GM19025 (cell line): ENCODE measurements around the gene GALE.
"Not testable (repeated sequence)": the region's sequence is repeated elsewhere in the genome, so short reads cannot be mapped to it uniquely, and the experiment has no call there.

Experiments
- ATAC-seq: cut with Tn5 transposase; IDR thresholded peaks from one replicate; pipeline ENCODE4 v1.9.1; 2021; ENCODE audit warnings: mild to moderate bottlenecking, low read depth, moderate library complexity; ENCODE audit not compliant: unreplicated experiment

GALE gene

GRCh38 chr1:23800400-23801337, at the start of gene GALE:
TSS of gene GALE (minus strand) at chr1:23800754. CDS start at chr1:23799007, 1,747 bp downstream.
- ATAC-seq, result peak; percentile 80

- ATAC-seq, result no peak
Measured at GRCh38 chr1:23848673-23849616, 48.4 kb upstream of the GALE start.

- ATAC-seq, result not testable (repeated sequence)
Measured at GRCh38 chr1:23847482-23848095, 47.0 kb upstream of the GALE start.

- ATAC-seq, result no peak
Measured at GRCh38 chr1:23845163-23845562, 44.6 kb upstream of the GALE start.

GRCh38 chr1:23843644-23844043, 43.1 kb upstream of the GALE start:
- ATAC-seq, result no peak

GRCh38 chr1:23838401-23838866, 37.9 kb upstream of the GALE start:
- no peak for ATAC-seq

- ATAC-seq, result no peak
Measured at GRCh38 chr1:23837908-23838307, 37.4 kb upstream of the GALE start.

- no peak for ATAC-seq
Measured at GRCh38 chr1:23836037-23836436, 35.5 kb upstream of the GALE start.

- ATAC-seq, result not testable (repeated sequence)
Measured at GRCh38 chr1:23834156-23834555, 33.6 kb upstream of the GALE start.

GRCh38 chr1:23827717-23828116, 27.2 kb upstream of the GALE start:
- no peak for ATAC-seq

- ATAC-seq, result not testable (repeated sequence)
Measured at GRCh38 chr1:23826590-23826989, 26.0 kb upstream of the GALE start.

GRCh38 chr1:23825762-23826522, 25.4 kb upstream of the GALE start:
- no peak for ATAC-seq

GRCh38 chr1:23825076-23825761, 24.7 kb upstream of the GALE start, which contains the start of gene HMGCL:
TSS of gene HMGCL (minus strand) at chr1:23825429. CDS start at chr1:23825415, 14 bp downstream.
- peak; percentile 75 for ATAC-seq

- ATAC-seq, result no peak
Measured at GRCh38 chr1:23824711-23825075, 24.1 kb upstream of the GALE start.

GRCh38 chr1:23823767-23824166, 23.2 kb upstream of the GALE start:
- ATAC-seq, result no peak

GRCh38 chr1:23817633-23818032, 17.1 kb upstream of the GALE start:
- ATAC-seq, result peak; percentile 49

- ATAC-seq, result no peak
Measured at GRCh38 chr1:23816906-23817305, 16.4 kb upstream of the GALE start.

GRCh38 chr1:23816361-23816760, 15.8 kb upstream of the GALE start:
- no peak for ATAC-seq

GRCh38 chr1:23814016-23814415, 13.5 kb upstream of the GALE start:
- ATAC-seq, result no peak
